CD14-positive monocyte (primary cell): ENCODE measurements around the gene RPS6KB2. TPM values are rescaled to one million over a fixed set of nuclear protein-coding genes. Genes with fewer than 3 reads are reported as not detected.

Experiments
- DNase-seq, 3 donors: peaks; one replicate each; pipeline ENCODE4 v3.0.0-alpha.2; 2011 to 2022
- H2AFZ ChIP-seq: 2 replicates; pipeline ENCODE4 v1.6.0; 2012; ENCODE audit warnings: mild to moderate bottlenecking, low read depth, low read length, inconsistent platforms; ENCODE audit not compliant: insufficient read depth, poor library complexity, severe bottlenecking
- H3K27ac ChIP-seq, 2 donors: 1 replicate in 1 of 2; 2 replicates in 1 of 2; pipeline ENCODE4 v1.5.1; 2012 to 2013; ENCODE audit warnings: low read length in 2 of 2, control low read depth in 1 of 2, inconsistent platforms in 1 of 2, low read depth in 1 of 2, mild to moderate bottlenecking in 1 of 2
- H3K27me3 ChIP-seq, 2 donors: one replicate each; pipeline versions ENCODE4 v1.6.0 to v1.6.1; 2011 to 2013; ENCODE audit warnings: low read length in 2 of 2; ENCODE audit not compliant: control insufficient read depth in 2 of 2, insufficient read depth in 2 of 2
- H3K36me3 ChIP-seq, 2 donors: replicated peaks in 1 of 2; 1 replicate in 1 of 2; 2 replicates in 1 of 2; pipeline versions ENCODE4 v1.5.1 to v1.6.1; 2012 to 2013; ENCODE audit warnings: low read length in 2 of 2, control low read depth in 1 of 2, inconsistent platforms in 1 of 2, mild to moderate bottlenecking in 1 of 2; ENCODE audit not compliant: insufficient read depth in 2 of 2, control insufficient read depth in 1 of 2
- H3K4me1 ChIP-seq, 2 donors: 1 replicate in 1 of 2; 2 replicates in 1 of 2; pipeline versions ENCODE4 v1.5.1 to v1.6.1; 2012 to 2013; ENCODE audit warnings: low read length in 2 of 2, control low read depth in 1 of 2, inconsistent platforms in 1 of 2, mild to moderate bottlenecking in 1 of 2, moderate library complexity in 1 of 2; ENCODE audit not compliant: insufficient read depth in 2 of 2, control insufficient read depth in 1 of 2
- H3K4me2 ChIP-seq: replicated peaks from 2 replicates; pipeline ENCODE3; 2012; ENCODE audit warnings: low read length, moderate library complexity, mild to moderate bottlenecking; ENCODE audit not compliant: poor library complexity, severe bottlenecking; ENCODE audit errors: extremely low read depth
- H3K4me3 ChIP-seq, 3 experiments: fragments of 200-600 bp in 1 of 3; sonication (generic) in 1 of 3; replicated peaks in 1 of 3; 1 replicate in 2 of 3; 2 replicates in 1 of 3; pipeline ENCODE4 v1.5.1; 2011 to 2013; ENCODE audit warnings: low read length in 3 of 3, mild to moderate bottlenecking in 3 of 3, control low read depth in 2 of 3, low read depth in 2 of 3, inconsistent platforms in 1 of 3, moderate library complexity in 1 of 3
- H3K79me2 ChIP-seq: 2 replicates; pipeline ENCODE4 v1.6.0; 2012; ENCODE audit warnings: mild to moderate bottlenecking, control low read depth, inconsistent platforms, low read length, moderate library complexity; ENCODE audit not compliant: insufficient read depth
- H3K9ac ChIP-seq: 2 replicates; pipeline ENCODE4 v1.6.0; 2017; ENCODE audit warnings: low read length, mild to moderate bottlenecking; ENCODE audit not compliant: insufficient read depth, poor library complexity, severe bottlenecking
- H3K9me3 ChIP-seq, 2 donors: replicated peaks in 1 of 2; 1 replicate in 1 of 2; 2 replicates in 1 of 2; pipeline versions ENCODE4 v1.5.1 to v1.6.1; 2012 to 2013; ENCODE audit warnings: low read length in 2 of 2, control low read depth in 1 of 2; ENCODE audit not compliant: control insufficient read depth in 1 of 2, insufficient read depth in 1 of 2
- H4K20me1 ChIP-seq: 2 replicates; pipeline ENCODE4 v1.6.0; 2012; ENCODE audit warnings: mild to moderate bottlenecking, low read length, control low read depth, moderate library complexity; ENCODE audit not compliant: insufficient read depth
- H3K27ac Mint-ChIP-seq, 7 donors: one replicate each; pipeline ENCODE4 v1.8.0; 2020; ENCODE audit warnings: mild to moderate bottlenecking in 7 of 7, mixed read lengths in 7 of 7, moderate library complexity in 6 of 7, inconsistent platforms in 2 of 7
- H3K27me3 Mint-ChIP-seq, 3 donors: one replicate each; pipeline ENCODE4 v1.8.0; 2021 to 2022; ENCODE audit warnings: low read depth in 3 of 3, mild to moderate bottlenecking in 3 of 3, mixed read lengths in 3 of 3, moderate library complexity in 3 of 3, inconsistent platforms in 1 of 3
- H3K36me3 Mint-ChIP-seq, 2 donors: one replicate each; pipeline ENCODE4 v1.8.0; 2020; ENCODE audit warnings: mixed read lengths in 2 of 2, inconsistent platforms in 1 of 2, mild to moderate bottlenecking in 1 of 2
- H3K4me1 Mint-ChIP-seq: one replicate; pipeline ENCODE4 v1.8.0; 2020; ENCODE audit warnings: mild to moderate bottlenecking, mixed read lengths
- H3K4me3 Mint-ChIP-seq, 2 donors: one replicate each; pipeline ENCODE4 v1.8.0; 2020; ENCODE audit warnings: mild to moderate bottlenecking in 2 of 2, mixed read lengths in 2 of 2, moderate library complexity in 1 of 2
- H3K9me3 Mint-ChIP-seq, 7 donors: one replicate each; pipeline ENCODE4 v1.8.0; 2020 to 2022; ENCODE audit warnings: mixed read lengths in 7 of 7, mild to moderate bottlenecking in 6 of 7, moderate library complexity in 6 of 7, inconsistent platforms in 2 of 7
- WGBS: methylation state at CpG from one replicate; pipeline ENCODE4 v1.1.5; 2013; ENCODE audit warnings: missing lambda C conversion rate; ENCODE audit not compliant: insufficient coverage; 5-methylcytosine and 5-hydroxymethylcytosine counted together
- intact Hi-C, 2 donors: fragments of 100-400 bp; cut with micrococcal nuclease; formaldehyde crosslinking; loops; one replicate each; pipeline versions ENCODE4 v1.15.0 to v1.15.1; 2023
- polyA plus RNA-seq, 3 donors: library from polyadenylated mRNA; depleted of rRNA in 1 of 3; unstranded in 2 of 3; stranded (reverse) in 1 of 3; fragments of 300-500 nt in 2 of 3; fragments of >200 nt in 1 of 3; fragmentation: Illumina TruSeq in 2 of 3; gene quantifications; 1 replicate in 2 of 3; 2 replicates in 1 of 3; pipeline ENCODE4 v1.2.3, GENCODE V29; 2012 to 2021
- TF ChIP-seq, protein P1 (sequence below): fragments of 200-600 bp; IDR thresholded peaks from one replicate; pipeline ENCODE4 v1.8.0; 2022; ENCODE audit warnings: antibody characterized with exemption, mild to moderate bottlenecking

Gene RPS6KB2
- polyA plus RNA-seq, 3 donors, result 51.6 to 101 (median 53.8) TPM

DNA sequence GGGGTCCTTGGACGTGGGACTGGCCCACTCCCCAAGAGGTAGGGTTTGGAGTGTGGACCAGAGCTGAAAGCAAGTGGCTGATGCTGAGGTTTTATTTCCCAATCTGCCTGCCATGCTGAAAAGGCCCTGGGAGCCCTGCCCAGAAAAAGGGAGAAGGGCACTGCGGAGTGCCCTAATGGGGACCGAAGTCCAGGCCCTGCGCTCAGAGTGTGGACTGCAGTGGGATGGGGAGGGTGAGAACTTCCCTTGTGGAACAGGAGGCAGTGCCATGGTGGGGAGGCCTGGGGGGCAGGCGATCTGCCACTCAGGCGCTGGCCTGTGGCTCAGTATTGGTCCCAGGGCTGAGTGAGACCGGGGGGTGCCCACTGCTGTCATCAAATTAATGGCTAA lies 19.9 kb downstream of the RPS6KB2 start:
- no peaks in the 10 kb centered on the region for H3K79me2 ChIP-seq
- no peak overlapping the region for H3K4me3 Mint-ChIP-seq
- no peak overlapping the region for H3K9ac ChIP-seq
- DNase-seq, result no peak
- no peaks in the 10 kb centered on the region for H3K9me3 Mint-ChIP-seq
- H3K27ac ChIP-seq, result no peak overlapping the region
- H3K4me1 Mint-ChIP-seq, result peaks cover 41% of the 10 kb centered on the region
- TF ChIP-seq, protein P1, sequence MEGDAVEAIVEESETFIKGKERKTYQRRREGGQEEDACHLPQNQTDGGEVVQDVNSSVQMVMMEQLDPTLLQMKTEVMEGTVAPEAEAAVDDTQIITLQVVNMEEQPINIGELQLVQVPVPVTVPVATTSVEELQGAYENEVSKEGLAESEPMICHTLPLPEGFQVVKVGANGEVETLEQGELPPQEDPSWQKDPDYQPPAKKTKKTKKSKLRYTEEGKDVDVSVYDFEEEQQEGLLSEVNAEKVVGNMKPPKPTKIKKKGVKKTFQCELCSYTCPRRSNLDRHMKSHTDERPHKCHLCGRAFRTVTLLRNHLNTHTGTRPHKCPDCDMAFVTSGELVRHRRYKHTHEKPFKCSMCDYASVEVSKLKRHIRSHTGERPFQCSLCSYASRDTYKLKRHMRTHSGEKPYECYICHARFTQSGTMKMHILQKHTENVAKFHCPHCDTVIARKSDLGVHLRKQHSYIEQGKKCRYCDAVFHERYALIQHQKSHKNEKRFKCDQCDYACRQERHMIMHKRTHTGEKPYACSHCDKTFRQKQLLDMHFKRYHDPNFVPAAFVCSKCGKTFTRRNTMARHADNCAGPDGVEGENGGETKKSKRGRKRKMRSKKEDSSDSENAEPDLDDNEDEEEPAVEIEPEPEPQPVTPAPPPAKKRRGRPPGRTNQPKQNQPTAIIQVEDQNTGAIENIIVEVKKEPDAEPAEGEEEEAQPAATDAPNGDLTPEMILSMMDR, result no peak
- H3K4me3 ChIP-seq, result no peak overlapping the region
- H3K27me3 ChIP-seq, result no peaks in the 10 kb centered on the region
- no peak overlapping the region for H3K4me2 ChIP-seq
- WGBS, result 96% methylated on average over 5 of the region's 7 CpGs
- intact Hi-C loops, result no loop called here
- H4K20me1 ChIP-seq, result no peaks in the 10 kb centered on the region
- no peak overlapping the region for H2AFZ ChIP-seq
- peaks cover 3% of the 10 kb centered on the region in 2 donors for H3K36me3 Mint-ChIP-seq
- no peaks in the 10 kb centered on the region for H3K36me3 ChIP-seq
- H3K27me3 Mint-ChIP-seq, result peaks cover 3 to 4% (median 3%) of the 10 kb centered on the region in 3 donors
- H3K27ac Mint-ChIP-seq, result no peak overlapping the region
- peaks cover 38 to 56% of the 10 kb centered on the region in 2 donors for H3K4me1 ChIP-seq
- H3K9me3 ChIP-seq, result no peaks in the 10 kb centered on the region

DNA sequence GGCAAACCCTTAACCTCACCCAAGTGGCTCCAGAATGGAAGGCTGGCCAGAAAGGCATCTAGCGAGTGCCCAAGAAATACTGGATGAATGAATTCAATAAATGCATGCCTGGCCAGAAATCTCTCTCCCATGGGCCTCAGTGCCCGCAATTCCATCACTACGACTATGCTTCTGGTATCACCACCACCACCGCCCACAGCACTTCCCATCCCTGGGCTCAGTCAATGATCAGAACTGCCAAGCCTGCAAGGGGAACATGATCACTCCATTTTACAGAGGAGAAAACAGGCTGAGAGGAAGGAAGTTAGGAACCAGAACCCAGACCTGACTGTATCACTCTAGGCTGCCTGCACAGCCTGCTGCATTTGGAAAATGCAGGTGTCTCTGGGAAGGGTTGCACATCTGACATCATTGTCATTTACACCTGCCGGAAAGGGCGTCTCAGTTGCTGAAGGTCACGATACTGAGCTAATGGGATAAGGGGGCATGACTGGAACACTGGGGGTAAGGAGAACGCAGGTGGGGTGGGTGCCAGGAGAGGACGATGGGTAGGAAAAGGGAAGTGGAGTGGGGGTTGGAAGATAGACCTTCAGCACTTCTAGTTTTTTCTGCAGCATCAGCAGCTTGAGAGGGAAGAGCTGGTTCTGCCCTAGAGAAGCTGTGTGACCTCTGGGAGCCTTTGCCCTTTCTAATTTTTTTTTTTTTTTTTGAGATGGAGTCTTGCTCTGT lies 21.0 kb downstream of the RPS6KB2 start:
- 54% methylated on average over 7 of the region's 9 CpGs for WGBS
- H3K4me1 Mint-ChIP-seq, result peaks cover 36% of the 10 kb centered on the region

More for the DNA sequence above, 21.0 kb downstream of the RPS6KB2 start:
- H3K36me3 ChIP-seq, result no peaks in the 10 kb centered on the region
- H2AFZ ChIP-seq, result no peak overlapping the region
- Mint-ChIP-seq H3K4me3 (peak overlapping the region in 1 of 2 donors; percentile 43), H3K27ac (peak overlapping the region; percentile 12 to 86 (median 80)), H3K36me3 (peaks cover 3% of the 10 kb centered on the region in 2 donors), H3K9me3 (no peaks in the 10 kb centered on the region), H3K27me3 (peaks cover 3 to 4% (median 3%) of the 10 kb centered on the region in 3 donors)
- no peak overlapping the region for H3K9ac ChIP-seq
- TF ChIP-seq, protein P1, result no peak
- H3K4me1 ChIP-seq, result peaks cover 32 to 49% of the 10 kb centered on the region in 2 donors
- peak; percentile 42 to 63 (median 47) for DNase-seq
- peak overlapping the region; percentile 24 to 42 for H3K27ac ChIP-seq
- no peaks in the 10 kb centered on the region for H4K20me1 ChIP-seq
- H3K4me2 ChIP-seq, result peak overlapping the region; percentile 40
- H3K27me3 ChIP-seq, result no peaks in the 10 kb centered on the region
- no peaks in the 10 kb centered on the region for H3K79me2 ChIP-seq
- H3K9me3 ChIP-seq, result no peaks in the 10 kb centered on the region
- intact Hi-C loops, result no loop called here
- no peak overlapping the region for H3K4me3 ChIP-seq
